ENCODE data around the gene GBE1.
"Not testable (repeated sequence)": the region's sequence is repeated elsewhere in the genome, so short reads cannot be mapped to it uniquely, and the experiment has no call there.

The GBE1 gene

DNA sequence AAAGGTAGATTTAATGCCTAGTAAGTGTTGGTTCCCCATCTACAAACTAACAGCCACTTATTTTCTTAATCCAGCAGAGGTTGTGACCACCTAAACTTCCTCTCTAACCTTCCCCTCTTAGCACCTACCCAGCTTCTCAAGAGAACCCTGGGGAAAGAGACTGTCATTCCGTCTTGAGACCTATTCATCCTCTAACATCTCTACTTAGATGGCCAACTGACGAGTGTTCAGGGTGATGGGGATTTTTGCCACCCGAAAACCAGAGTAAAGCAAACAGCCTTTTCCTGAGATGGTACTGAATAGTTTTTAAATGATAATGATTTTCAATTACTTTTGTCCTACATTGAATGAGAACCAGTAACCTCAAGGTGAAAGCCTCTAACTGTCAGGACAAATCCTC lies 9.3 kb upstream of the GBE1 start:
- H3K4me3 ChIP-seq (ENCODE audit: low read depth, low read length): no peak overlapping the region
- no peak overlapping the region for H3K27ac ChIP-seq
- no peaks in the 10 kb centered on the region for H3K36me3 ChIP-seq (replicated peaks)
- TF ChIP-seq, protein P1, sequence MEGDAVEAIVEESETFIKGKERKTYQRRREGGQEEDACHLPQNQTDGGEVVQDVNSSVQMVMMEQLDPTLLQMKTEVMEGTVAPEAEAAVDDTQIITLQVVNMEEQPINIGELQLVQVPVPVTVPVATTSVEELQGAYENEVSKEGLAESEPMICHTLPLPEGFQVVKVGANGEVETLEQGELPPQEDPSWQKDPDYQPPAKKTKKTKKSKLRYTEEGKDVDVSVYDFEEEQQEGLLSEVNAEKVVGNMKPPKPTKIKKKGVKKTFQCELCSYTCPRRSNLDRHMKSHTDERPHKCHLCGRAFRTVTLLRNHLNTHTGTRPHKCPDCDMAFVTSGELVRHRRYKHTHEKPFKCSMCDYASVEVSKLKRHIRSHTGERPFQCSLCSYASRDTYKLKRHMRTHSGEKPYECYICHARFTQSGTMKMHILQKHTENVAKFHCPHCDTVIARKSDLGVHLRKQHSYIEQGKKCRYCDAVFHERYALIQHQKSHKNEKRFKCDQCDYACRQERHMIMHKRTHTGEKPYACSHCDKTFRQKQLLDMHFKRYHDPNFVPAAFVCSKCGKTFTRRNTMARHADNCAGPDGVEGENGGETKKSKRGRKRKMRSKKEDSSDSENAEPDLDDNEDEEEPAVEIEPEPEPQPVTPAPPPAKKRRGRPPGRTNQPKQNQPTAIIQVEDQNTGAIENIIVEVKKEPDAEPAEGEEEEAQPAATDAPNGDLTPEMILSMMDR (IDR thresholded peaks at IDR 0.05; ENCODE audit: low read depth, low read length, missing control alignments): no peak
- no peaks in the 10 kb centered on the region for H3K27me3 ChIP-seq (replicated peaks)
- in situ Hi-C loops (cut with HindIII; ENCODE audit: low pct_ligation_motif_present, low sequenced_read_pairs): no loop called here
- DNase-seq: no peak

DNA sequence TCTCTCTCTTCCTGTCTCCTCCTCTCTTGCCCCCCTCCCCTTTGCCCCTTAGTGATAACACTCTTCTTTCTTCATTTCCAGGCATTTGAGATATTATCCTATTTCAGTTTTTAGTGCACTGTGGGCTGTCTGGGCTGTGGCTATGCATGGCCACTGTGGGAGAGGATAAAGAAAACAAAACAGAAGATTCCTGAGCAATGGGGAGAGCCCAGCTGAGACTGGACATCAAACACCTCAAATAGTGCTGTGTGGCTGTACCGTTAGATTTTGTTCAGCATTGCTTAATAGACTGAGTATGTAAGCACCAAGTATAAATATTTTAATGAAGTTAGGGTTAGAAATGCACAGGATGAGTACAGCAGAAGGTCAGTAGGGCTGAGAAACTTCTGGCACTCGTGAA lies 7.9 kb upstream of the GBE1 start:
- DNase-seq: peak; percentile 20
- Histone ChIP-seq H3K36me3 (replicated peaks) (no peaks in the 10 kb centered on the region), H3K27ac (no peak overlapping the region), H3K4me3 (ENCODE audit: low read depth, low read length) (no peak overlapping the region), H3K27me3 (replicated peaks) (no peaks in the 10 kb centered on the region)
- in situ Hi-C loops (cut with HindIII; ENCODE audit: low pct_ligation_motif_present, low sequenced_read_pairs): no loop called here
- TF ChIP-seq, protein P1 (IDR thresholded peaks at IDR 0.05; ENCODE audit: low read depth, low read length, missing control alignments): no peak

DNA sequence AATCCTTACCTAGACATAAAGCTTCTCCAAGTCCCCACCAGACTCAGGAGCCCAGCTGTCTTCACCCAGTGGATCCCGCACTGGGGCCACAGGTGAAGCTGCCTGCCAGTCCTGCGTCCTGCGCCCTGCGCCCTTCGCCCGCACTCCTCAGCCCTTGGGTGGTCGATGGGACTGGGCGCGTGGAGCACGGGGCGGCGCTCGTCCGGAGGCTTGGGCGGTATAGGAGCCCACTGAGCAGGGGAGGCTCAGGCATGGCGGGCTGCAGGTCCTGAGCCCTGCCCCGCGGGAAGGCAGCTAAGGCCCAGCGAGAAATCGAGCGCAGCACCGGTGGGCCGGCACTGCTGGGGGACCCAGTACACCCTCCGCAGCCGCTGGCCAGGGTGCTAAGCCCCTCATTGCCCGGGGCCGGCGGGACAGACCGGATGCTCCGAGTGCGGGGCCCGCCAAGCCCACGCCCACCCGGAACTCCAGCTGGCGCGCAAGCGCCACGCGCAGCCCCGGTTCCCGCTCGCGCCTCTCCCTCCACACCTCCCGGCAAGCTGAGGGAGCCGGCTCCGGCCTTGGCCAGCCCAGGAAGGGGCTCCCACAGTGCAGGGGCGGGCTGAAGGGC lies 5.9 kb upstream of the GBE1 start:
- in situ Hi-C loops (cut with HindIII; ENCODE audit: low pct_ligation_motif_present, low sequenced_read_pairs); DNase-seq; H3K4me3 ChIP-seq (ENCODE audit: low read depth, low read length); H3K36me3 ChIP-seq (replicated peaks); H3K27me3 ChIP-seq (replicated peaks); H3K27ac ChIP-seq: not testable (repeated sequence)

DNA sequence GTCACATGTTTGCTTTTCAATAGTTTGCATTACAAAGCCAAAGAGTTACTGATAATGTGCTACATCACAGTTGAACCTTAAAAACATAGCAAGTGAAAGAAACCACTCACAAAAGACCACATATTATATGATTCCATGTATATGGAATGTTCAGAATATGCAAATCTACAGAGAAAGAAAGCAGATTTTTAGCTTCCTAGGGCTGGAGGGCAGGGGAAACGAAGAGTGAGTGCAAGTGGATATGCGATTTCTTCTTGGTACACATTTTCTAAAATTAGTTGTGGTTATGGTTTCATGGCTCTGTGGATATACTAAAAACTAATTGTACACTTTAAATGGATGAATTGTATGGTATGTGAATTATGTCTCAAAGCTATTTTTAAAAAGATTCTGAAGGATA lies 4.0 kb upstream of the GBE1 start:
- no peak for DNase-seq
- in situ Hi-C loops (cut with HindIII; ENCODE audit: low pct_ligation_motif_present, low sequenced_read_pairs): no loop called here
- H3K27ac ChIP-seq: peak overlapping the region; percentile 35
- no peak overlapping the region for H3K4me3 ChIP-seq (ENCODE audit: low read depth, low read length)
- no peaks in the 10 kb centered on the region for H3K36me3 ChIP-seq (replicated peaks)
- H3K27me3 ChIP-seq (replicated peaks): no peaks in the 10 kb centered on the region
- TF ChIP-seq, protein P1 (IDR thresholded peaks at IDR 0.05; ENCODE audit: low read depth, low read length, missing control alignments): no peak

DNA sequence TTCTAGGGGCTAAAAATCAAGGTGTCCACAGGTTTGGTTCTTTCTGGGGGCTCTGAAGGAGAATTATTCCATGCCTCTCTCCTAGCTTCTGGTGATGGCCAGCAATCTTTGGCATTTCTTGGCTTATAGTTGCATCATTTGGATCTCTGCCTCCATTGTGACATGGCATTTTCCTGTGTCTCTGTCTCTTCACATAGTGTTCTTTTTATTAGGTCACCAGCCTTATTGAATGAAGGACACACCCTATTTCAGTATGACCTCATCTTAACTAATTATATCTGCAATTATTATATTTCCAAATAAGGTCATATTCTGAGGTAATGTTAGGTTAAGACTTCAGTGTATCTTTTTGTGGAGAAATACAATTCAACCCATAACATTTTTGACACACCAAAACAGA lies 3.2 kb upstream of the GBE1 start:
- TF ChIP-seq, protein P1 (IDR thresholded peaks at IDR 0.05; ENCODE audit: low read depth, low read length, missing control alignments): no peak
- H3K36me3 ChIP-seq (replicated peaks): no peaks in the 10 kb centered on the region
- no peak for DNase-seq
- H3K27ac ChIP-seq: no peak overlapping the region
- in situ Hi-C loops (cut with HindIII; ENCODE audit: low pct_ligation_motif_present, low sequenced_read_pairs): no loop called here
- no peak overlapping the region for H3K4me3 ChIP-seq (ENCODE audit: low read depth, low read length)
- no peaks in the 10 kb centered on the region for H3K27me3 ChIP-seq (replicated peaks)

DNA sequence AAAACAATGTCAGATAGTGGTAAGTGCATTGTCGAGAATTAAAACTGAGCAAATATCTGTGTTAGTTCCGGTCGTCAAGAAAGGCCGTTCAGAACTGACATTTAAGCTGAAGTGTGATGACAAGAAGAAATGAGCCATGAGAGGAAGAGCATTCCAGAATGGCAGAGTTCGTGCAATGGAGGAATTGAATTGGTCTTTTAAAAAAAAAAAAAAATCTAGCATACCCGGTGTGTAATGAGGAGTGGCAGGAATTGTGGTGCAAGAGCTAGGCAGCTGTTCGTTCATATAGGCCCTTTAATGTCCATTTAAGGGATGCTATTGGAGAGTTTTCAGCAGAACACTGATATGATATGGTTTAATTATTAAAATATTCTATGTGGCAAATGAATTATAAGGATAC lies 2.6 kb upstream of the GBE1 start:
- Histone ChIP-seq H3K36me3 (replicated peaks) (no peaks in the 10 kb centered on the region), H3K4me3 (ENCODE audit: low read depth, low read length) (no peak overlapping the region), H3K27ac (no peak overlapping the region), H3K27me3 (replicated peaks) (no peaks in the 10 kb centered on the region)
- in situ Hi-C loops (cut with HindIII; ENCODE audit: low pct_ligation_motif_present, low sequenced_read_pairs): no loop called here
- TF ChIP-seq, protein P1 (IDR thresholded peaks at IDR 0.05; ENCODE audit: low read depth, low read length, missing control alignments): no peak
- DNase-seq: no peak
